Breast epithelium (tissue), 4 donors: ENCODE data around the gene PTPRA. TPM values are rescaled to one million over a fixed set of nuclear protein-coding genes. Genes with fewer than 3 reads are reported as not detected.
A peak's percentile ranks its signal among the peaks of the same experiment; 100 is the strongest.

Source experiments
- DNase-seq, 2 donors: peaks; one replicate each; pipeline ENCODE4 v3.0.0-alpha.2; 2019; ENCODE audit warnings: low spot score in 2 of 2
- H3K27ac ChIP-seq, 2 donors: fragments of 200-600 bp; sonication (generic) in 1 of 2; one replicate each; pipeline ENCODE4 v1.5.1; 2016 to 2019; ENCODE audit warnings: mild to moderate bottlenecking in 1 of 2
- H3K27me3 ChIP-seq, 2 donors: fragments of 200-600 bp; sonication (generic) in 1 of 2; one replicate each; pipeline versions ENCODE4 v1.5.1 to v1.6.0; 2017 to 2019; ENCODE audit warnings: control low read depth in 1 of 2, mild to moderate bottlenecking in 1 of 2
- H3K36me3 ChIP-seq: fragments of 200-600 bp; one replicate; pipeline ENCODE4 v1.5.1; 2019
- H3K4me1 ChIP-seq, 2 donors: fragments of 200-600 bp; sonication (generic); one replicate each; pipeline ENCODE4 v1.5.1; 2016 to 2019; ENCODE audit warnings: control low read depth in 1 of 2
- H3K4me3 ChIP-seq, 3 donors: fragments of 200-600 bp; sonication (generic); 1 replicate in 2 of 3; 2 replicates in 1 of 3; pipeline ENCODE4 v1.5.1; 2016 to 2019; ENCODE audit warnings: mild to moderate bottlenecking in 3 of 3, moderate library complexity in 2 of 3
- H3K9me3 ChIP-seq, 2 donors: fragments of 200-600 bp; sonication (generic) in 1 of 2; one replicate each; pipeline ENCODE4 v1.5.1; 2016 to 2019; ENCODE audit warnings: control low read depth in 1 of 2
- POLR2A ChIP-seq: fragments of 450-650 bp; IDR thresholded peaks from one replicate; pipeline ENCODE4 v1.6.1; 2016; ENCODE audit warnings: antibody characterized with exemption, mild to moderate bottlenecking, moderate library complexity
- POLR2AphosphoS5 ChIP-seq, 3 donors: sonication (generic); formaldehyde crosslinking; IDR thresholded peaks; one replicate each; pipeline ENCODE4 v1.6.1; 2017; ENCODE audit warnings: antibody characterized with exemption in 3 of 3
- intact Hi-C: fragments of 100-400 bp; cut with DNase I; formaldehyde crosslinking; loops from one replicate; pipeline ENCODE4 v1.15.1; 2023; ENCODE audit warnings: low total_unique reads
- total RNA-seq, 3 donors: library from RNA; depleted of rRNA; stranded (reverse); fragments of >200 nt; gene quantifications; one replicate each; pipeline ENCODE4 v1.1.0, GENCODE V29; 2016
- TF ChIP-seq, protein P1 (sequence below), 3 donors: fragments of 450-650 bp; IDR thresholded peaks; one replicate each; pipeline ENCODE4 v1.5.1; 2016 to 2017; ENCODE audit warnings: antibody characterized with exemption in 3 of 3, mild to moderate bottlenecking in 3 of 3, moderate library complexity in 3 of 3

Gene PTPRA
- total RNA-seq, 3 donors from 2014 or later = 89.1 to 102 (median 96.0) TPM

DNA sequence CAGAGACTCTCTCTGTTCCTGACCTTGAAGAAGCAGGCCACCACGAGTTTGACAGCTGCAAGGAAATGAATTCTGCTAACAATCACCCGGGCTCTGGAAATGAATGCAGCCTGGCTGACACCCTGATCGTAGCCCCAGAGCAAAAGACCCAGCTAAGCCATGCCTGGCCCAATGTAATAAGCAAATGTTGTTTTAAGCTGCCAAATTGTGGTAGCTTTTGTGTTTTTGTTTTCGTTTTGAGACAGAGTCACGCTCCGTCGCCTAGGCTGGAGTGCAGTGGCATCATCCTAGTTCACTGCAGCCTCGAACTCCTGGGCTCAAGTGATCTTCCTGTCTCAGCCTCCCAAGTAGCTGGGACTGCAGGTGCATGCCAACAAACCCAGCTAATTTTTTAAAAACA, 194.8 kb downstream of the PTPRA start:
- peaks cover 0 to 7% of the 10 kb centered on the region in 2 donors for H3K4me1 ChIP-seq
- TF ChIP-seq POLR2A (no peak), POLR2AphosphoS5 (IDR thresholded peaks at IDR 0.05) (no peak)
- TF ChIP-seq, protein P1, sequence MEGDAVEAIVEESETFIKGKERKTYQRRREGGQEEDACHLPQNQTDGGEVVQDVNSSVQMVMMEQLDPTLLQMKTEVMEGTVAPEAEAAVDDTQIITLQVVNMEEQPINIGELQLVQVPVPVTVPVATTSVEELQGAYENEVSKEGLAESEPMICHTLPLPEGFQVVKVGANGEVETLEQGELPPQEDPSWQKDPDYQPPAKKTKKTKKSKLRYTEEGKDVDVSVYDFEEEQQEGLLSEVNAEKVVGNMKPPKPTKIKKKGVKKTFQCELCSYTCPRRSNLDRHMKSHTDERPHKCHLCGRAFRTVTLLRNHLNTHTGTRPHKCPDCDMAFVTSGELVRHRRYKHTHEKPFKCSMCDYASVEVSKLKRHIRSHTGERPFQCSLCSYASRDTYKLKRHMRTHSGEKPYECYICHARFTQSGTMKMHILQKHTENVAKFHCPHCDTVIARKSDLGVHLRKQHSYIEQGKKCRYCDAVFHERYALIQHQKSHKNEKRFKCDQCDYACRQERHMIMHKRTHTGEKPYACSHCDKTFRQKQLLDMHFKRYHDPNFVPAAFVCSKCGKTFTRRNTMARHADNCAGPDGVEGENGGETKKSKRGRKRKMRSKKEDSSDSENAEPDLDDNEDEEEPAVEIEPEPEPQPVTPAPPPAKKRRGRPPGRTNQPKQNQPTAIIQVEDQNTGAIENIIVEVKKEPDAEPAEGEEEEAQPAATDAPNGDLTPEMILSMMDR (IDR thresholded peaks at IDR 0.05) = no peak

GRCh38 chr20:3068986-3069900, 196.0 kb downstream of the PTPRA start:
- no peaks in the 10 kb centered on the region for H3K36me3 ChIP-seq
- DNase-seq = no peak
- H3K27ac ChIP-seq = no peak overlapping the region
- no peak overlapping the region for H3K4me3 ChIP-seq
- TF ChIP-seq POLR2A (no peak), POLR2AphosphoS5 (IDR thresholded peaks at IDR 0.05) (no peak)
- TF ChIP-seq, protein P1 (IDR thresholded peaks at IDR 0.05) = no peak
- no peaks in the 10 kb centered on the region for H3K9me3 ChIP-seq
- peaks cover 0 to 7% of the 10 kb centered on the region in 2 donors for H3K4me1 ChIP-seq
- H3K27me3 ChIP-seq = no peaks in the 10 kb centered on the region
- intact Hi-C loops = no loop called here

More for the DNA sequence above, 194.8 kb downstream of the PTPRA start:
- Histone ChIP-seq H3K36me3 (no peaks in the 10 kb centered on the region), H3K4me3 (no peak overlapping the region), H3K27ac (no peak overlapping the region), H3K27me3 (no peaks in the 10 kb centered on the region), H3K9me3 (no peaks in the 10 kb centered on the region)
- no peak for DNase-seq
- intact Hi-C loops = no loop called here

GRCh38 chr20:3070725-3071124, 197.4 kb downstream of the PTPRA start:
- Histone ChIP-seq H3K4me1 (peaks cover 0 to 7% of the 10 kb centered on the region in 2 donors), H3K9me3 (no peaks in the 10 kb centered on the region), H3K36me3 (no peaks in the 10 kb centered on the region), H3K27me3 (no peaks in the 10 kb centered on the region), H3K4me3 (peak overlapping the region in 1 of 3 donors; percentile 67), H3K27ac (no peak overlapping the region)
- DNase-seq = no peak
- intact Hi-C loops = no loop called here
- TF ChIP-seq POLR2AphosphoS5 (IDR thresholded peaks at IDR 0.05) (no peak), POLR2A (no peak)
- TF ChIP-seq, protein P1 (IDR thresholded peaks at IDR 0.05) = no peak

- peaks cover 0 to 7% of the 10 kb centered on the region in 2 donors for H3K4me1 ChIP-seq
- no peak for DNase-seq
- H3K9me3 ChIP-seq = no peaks in the 10 kb centered on the region
- no peaks in the 10 kb centered on the region for H3K27me3 ChIP-seq
- intact Hi-C loops = no loop called here
- H3K27ac ChIP-seq = peak overlapping the region in 1 of 2 donors; percentile 43
- H3K4me3 ChIP-seq = peak overlapping the region; percentile 58 to 88 (median 67)
- TF ChIP-seq POLR2A (no peak), POLR2AphosphoS5 (IDR thresholded peaks at IDR 0.05) (no peak)
- TF ChIP-seq, protein P1 (IDR thresholded peaks at IDR 0.05) = no peak
- H3K36me3 ChIP-seq = no peaks in the 10 kb centered on the region
Observed at GRCh38 chr20:3071266-3071609, 198.0 kb downstream of the PTPRA start.
